HG03280 (cell line): ENCODE measurements around the gene SMIM38.

Source experiments
- ATAC-seq: cut with Tn5 transposase; IDR thresholded peaks from one replicate; pipeline ENCODE4 v1.9.1; 2021; ENCODE audit warnings: mild to moderate bottlenecking, moderate library complexity; ENCODE audit not compliant: unreplicated experiment

The SMIM38 gene

DNA sequence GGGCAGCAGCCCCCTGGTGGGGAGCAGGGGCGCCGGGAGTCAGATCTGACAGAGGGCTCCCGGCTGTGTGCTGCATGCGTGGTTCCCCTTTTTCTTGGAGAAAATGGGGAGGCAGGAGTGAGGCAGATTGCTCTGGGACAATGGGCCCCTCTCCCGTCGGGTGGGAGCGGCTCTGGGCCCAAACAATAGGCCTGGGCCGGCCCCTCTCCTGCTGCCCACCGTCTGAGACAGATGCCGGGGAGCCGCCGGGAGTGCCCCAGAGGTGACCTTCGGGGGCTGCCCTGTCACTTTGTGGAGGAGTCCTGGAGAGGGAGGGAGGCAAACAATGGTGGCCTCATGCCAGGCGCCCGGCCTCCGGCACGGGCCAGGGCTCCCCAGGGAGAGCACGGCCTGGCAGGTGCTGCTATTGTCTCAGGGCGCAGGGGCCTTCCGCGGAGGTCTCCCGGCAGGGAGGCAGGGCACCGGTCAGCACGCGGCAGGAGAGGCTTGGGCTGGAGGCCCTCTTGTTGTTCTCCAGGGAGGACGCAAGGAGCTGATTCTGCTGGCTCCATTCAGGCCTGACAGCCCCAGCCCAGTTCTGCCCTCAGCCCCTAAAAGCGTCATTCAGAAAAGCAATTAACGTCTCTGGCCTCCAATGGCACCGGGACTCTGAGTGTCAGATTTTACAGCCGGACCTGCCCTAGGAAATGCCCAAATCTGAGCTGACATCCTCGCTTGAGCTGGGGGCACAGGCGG is 44.8 kb downstream of the SMIM38 start:
- no peak for ATAC-seq

DNA sequence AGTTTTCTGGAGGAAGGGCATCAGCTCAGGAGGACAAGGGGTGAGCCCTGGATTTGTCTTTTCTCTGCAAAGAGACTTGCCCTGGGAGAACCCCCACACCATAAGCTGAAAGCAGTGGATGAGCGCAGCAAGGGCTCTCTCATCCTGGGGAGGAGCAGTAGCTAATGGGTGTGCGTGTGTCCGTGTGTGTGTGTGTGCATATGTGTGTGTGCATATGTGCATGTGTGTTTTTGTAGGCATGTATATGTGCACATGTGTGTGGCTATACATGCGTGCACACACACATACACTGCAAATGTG is 45.3 kb downstream of the SMIM38 start:
- ATAC-seq: no peak

DNA sequence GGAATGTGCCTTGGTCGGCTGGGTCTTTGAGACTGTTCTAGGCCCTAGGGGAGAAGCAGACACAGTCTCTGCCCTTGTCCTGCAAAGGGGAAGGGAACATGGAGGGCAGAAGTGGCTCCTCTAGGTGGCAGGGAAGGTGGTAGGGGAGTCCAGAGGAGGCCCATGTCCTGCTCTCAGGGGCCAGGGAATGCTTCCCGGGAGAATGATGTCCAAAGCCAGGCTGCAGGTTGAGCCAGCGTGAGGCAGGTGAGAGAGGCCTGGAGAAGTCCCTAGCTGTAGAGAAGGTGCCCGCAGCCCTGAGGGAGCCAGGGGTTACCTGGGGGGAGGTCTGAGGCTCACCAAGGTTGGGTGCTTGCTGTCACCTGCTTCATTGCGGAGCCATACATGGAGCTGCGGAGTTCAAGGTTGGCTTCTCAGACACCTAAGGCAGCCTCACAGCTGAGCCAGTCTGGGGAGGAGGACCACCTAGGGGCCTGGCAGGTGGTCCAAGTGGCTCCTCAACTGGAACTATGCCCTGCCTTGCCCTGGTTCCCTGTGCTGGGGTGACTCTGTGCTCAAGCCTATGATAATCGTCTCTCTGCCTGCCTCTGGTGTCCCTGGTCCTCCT is 46.1 kb downstream of the SMIM38 start:
- no peak for ATAC-seq

DNA sequence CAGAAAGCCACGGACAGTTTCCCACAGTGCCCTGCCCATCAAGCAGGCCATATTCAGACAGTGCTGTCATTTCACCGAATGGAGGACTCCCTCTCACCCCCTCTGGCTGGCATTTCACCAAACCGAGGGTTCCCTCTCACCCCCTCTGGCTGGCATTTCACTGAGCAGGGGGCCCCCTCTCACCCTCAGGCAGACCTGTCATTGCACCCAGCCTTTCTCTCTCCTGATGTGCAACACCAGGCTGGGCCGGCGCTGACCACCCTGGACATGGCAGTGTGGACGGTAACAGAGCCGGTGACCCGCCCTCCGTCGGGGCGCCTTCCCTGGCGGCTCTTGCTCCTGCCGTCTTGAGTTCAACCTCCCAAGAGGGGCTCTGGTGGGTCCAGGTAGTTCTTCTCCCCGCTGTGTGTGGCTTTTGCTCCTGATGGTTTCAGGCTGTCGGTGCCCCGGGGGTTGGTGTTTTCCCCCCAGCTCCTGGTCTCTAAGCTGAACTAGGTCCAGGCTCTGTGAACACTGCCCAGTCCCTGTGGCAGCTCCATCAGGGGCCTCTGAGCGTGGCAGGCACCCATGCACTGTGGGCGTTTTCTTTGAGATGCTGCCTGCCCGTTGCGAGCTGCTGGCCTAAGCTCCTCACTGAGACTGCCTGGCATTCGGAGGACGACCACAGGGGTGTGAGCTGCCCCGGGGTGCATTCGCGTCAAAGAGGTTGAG is 46.9 kb downstream of the SMIM38 start:
- ATAC-seq: no peak

DNA sequence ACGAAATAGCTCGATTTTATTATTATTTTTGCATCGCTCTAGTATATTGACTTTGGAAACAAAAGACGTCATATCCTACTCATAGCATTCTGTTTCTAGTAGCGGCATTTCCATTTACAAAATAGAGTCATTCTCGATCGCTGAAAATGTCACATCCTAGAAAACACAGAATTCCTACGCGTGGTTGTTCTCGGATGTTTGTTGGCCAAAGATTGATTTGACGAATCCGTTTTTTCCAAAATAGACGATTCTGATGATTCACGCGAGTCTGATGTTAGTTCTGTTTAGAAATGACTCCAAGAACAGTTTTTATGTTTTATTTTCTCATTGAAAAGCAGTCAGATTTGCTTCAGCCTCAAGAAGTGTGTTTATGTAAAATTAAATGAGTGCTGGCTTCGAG is 47.6 kb downstream of the SMIM38 start:
- ATAC-seq: no peak

DNA sequence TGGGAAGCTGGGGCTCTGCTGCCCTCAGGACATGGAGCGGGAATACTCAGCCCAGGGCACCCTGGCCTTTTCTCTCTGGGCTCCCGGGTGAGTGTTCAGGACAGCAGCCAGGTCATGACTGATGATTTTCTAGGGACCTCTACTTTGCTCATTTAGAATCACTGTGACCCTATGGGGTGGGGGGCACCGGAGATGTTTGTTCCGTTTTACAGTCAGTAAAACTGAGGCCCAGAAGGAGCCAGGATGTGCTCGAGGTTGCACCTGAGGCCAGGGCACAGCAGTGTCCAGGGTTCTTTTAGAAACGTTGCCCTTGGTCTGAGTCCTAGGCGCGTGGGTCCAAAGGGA is 48.1 kb downstream of the SMIM38 start:
- no peak for ATAC-seq

DNA sequence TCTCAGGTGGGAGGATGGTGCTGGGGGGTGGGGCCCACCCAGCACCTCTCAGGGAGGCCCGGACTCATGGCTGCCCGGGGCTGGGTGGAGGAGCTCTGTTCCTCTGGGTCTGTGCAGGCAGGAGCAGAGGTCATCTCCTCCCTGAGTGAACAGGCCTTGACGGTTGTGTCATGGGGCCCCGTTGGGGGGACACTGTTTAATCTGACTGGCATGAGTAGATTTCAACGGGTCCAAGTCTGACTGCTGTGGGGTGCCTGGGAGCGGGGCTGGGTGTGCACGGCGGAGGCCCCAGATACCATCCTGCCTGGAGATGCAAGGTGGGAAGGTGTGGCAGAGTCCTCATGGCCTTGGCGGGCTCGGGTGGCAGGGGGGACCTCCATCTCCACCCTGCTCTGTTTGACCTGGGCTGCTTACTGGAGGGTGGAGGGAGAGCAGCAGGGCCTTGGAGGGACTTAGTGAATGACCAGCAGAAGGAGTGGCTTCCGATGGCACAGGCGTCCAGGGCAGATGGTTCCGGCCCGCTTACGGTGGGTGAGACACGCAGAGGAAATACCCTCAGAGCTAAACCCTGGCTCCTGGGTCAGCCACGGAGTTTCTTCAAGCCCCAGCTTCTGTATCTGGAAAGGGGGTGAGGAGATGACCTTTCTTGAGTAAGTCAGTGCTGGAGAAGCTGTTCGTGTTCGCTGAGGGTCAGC is 48.7 kb downstream of the SMIM38 start:
- ATAC-seq: no peak

DNA sequence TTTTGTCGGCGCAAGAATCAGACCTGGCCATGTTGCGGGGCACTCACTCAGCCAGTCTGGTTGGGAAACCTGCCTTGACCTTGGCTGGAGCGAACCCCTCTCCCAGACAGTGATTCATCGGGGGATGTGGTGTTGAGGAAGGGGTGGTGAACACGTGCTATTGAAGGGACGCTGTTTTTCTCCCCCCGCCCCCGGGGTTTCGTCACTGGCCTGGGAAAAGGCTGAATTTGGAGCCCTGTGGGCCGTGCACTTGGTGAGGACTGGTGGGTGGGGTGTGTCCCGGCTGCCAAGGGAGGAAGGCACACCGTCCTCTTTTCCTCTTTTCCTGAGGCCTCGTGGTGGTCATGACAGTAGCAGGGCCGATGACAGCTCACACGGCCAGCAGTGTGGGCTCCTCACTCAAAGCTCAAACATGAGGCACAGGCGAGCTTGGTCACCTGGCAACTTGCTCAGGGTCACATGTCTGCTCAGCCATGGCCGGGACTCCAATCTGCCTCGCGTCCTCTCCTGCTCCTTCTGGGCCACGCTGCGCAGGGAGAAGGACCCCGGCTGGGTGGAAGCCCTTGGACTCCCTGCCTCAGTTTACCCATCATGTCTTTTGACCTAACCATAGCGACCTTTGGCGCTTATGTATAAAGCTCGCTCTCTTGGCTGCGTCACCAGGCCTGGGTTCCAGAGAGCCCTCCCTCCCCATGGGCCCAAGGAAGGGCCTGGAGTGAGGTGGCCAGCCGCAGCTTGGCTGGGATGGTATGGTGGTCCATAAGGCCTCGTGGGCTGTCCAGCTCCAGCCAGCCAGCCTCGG is 49.4 kb downstream of the SMIM38 start:
- no peak for ATAC-seq
